ENCODE measurements around the gene CXCL16. TPM values are rescaled to one million over a fixed set of nuclear protein-coding genes. Genes with fewer than 3 reads are reported as not detected.
"Not testable (repeated sequence)": the region's sequence is repeated elsewhere in the genome, so short reads cannot be mapped to it uniquely, and the experiment has no call there.

CXCL16 gene
- total and polyA plus RNA-seq, 2 donors (not counting 1 experiment from before 2014, with no cell fraction given): 0.83 to 2.0 TPM

DNA sequence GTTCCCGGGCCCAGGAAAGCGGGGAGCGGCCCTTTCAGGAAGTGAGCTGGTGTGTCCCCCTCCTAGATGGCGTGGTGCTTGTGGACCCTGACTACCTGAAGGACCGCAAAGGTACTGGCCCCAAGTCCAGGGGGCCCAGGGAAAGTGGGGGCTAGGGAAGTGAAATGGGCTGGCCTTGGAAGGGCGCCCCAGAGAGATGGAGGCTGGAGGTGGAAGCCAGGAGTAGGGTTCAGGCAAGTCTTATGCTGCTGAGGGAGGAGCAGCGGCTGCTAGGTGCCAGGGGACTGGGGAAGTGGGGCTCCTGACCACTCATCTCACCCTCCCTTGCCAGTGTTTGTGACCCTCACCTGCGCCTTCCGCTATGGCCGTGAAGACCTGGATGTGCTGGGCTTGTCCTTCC is 23.6 kb downstream of the CXCL16 start:
- no peaks in the 10 kb centered on the region for H3K27me3 ChIP-seq (ENCODE audit: control insufficient read depth, insufficient read depth, low read length)
- no peak overlapping the region for H3K4me3 ChIP-seq (replicated peaks in 1 of 4; ENCODE audit: control extremely low read depth in 1 of 4, insufficient read depth in 1 of 4, low read depth in 3 of 4, low read length in 4 of 4)

DNA sequence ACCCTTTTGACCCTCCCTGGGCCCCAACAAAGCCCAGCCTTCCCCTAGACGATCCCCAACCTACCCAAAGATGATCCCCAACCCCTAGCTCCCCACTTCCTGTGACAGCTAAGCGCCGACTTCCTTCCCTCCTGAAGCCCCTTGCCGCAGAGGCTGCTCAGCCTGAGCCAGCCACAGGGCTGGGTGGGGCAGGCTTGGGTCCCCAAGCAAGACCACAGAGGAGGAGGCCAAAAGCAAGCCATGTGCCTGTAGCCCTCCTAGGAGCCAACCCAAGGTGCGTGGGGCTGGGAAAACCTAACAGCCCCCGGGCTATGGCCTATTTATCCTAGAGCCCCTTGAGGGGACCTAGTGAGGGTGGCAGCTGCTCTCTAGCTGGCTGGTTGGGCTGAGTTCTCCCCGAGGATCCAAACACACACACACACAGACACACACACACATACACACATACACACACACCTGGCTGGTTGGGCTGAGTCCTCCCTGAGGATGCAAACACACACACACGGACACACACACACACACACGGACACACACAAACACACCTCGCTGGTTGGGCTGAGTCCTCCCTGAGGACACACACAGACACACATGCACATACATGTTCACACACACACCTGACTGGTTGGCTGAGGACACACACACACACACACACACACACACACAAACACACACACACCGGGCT is 24.5 kb downstream of the CXCL16 start:
- Histone ChIP-seq H3K4me2 (ENCODE audit: extremely low read depth, insufficient read depth, low read length) (no peak overlapping the region), H3K36me3 (ENCODE audit: control insufficient read depth, insufficient read depth, low read length) (no peaks in the 10 kb centered on the region), H3K4me3 (replicated peaks in 1 of 4; ENCODE audit: control extremely low read depth in 1 of 4, insufficient read depth in 1 of 4, low read depth in 3 of 4, low read length in 4 of 4) (no peak overlapping the region), H3K4me1 (ENCODE audit: control insufficient read depth, extremely low read depth, insufficient read depth, low read length) (peaks cover 5% of the 10 kb centered on the region), H3K27me3 (ENCODE audit: control insufficient read depth, insufficient read depth, low read length) (no peaks in the 10 kb centered on the region), H3K9ac (ENCODE audit: insufficient read depth, low read length) (no peak overlapping the region), H3K27ac (ENCODE audit: insufficient read depth, low read length) (no peak overlapping the region), H2AFZ (ENCODE audit: low read length) (no peak overlapping the region), H3K79me2 (ENCODE audit: control insufficient read depth, insufficient read depth, low read length) (no peaks in the 10 kb centered on the region), H3K9me3 (ENCODE audit: control insufficient read depth, insufficient read depth, low read depth, low read length) (no peaks in the 10 kb centered on the region), H4K20me1 (ENCODE audit: control insufficient read depth, extremely low read depth, insufficient read depth, low read length) (no peaks in the 10 kb centered on the region)
- TF ChIP-seq, protein P1, sequence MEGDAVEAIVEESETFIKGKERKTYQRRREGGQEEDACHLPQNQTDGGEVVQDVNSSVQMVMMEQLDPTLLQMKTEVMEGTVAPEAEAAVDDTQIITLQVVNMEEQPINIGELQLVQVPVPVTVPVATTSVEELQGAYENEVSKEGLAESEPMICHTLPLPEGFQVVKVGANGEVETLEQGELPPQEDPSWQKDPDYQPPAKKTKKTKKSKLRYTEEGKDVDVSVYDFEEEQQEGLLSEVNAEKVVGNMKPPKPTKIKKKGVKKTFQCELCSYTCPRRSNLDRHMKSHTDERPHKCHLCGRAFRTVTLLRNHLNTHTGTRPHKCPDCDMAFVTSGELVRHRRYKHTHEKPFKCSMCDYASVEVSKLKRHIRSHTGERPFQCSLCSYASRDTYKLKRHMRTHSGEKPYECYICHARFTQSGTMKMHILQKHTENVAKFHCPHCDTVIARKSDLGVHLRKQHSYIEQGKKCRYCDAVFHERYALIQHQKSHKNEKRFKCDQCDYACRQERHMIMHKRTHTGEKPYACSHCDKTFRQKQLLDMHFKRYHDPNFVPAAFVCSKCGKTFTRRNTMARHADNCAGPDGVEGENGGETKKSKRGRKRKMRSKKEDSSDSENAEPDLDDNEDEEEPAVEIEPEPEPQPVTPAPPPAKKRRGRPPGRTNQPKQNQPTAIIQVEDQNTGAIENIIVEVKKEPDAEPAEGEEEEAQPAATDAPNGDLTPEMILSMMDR (conservative IDR thresholded peaks at IDR 0.05 in 1 of 2, IDR thresholded peaks at IDR 0.05 in 1 of 2; ENCODE audit: low read depth in 1 of 2, low read length in 2 of 2): no peak
- no peak for TF ChIP-seq EZH2 (IDR thresholded peaks at IDR 0.05; ENCODE audit: low read length, missing control alignments)
- no peak for DNase-seq (ENCODE audit: low read depth in 2 of 2)

More for the DNA sequence above, 23.6 kb downstream of the CXCL16 start:
- no peak for TF ChIP-seq EZH2 (IDR thresholded peaks at IDR 0.05; ENCODE audit: low read length, missing control alignments)
- TF ChIP-seq, protein P1 (conservative IDR thresholded peaks at IDR 0.05 in 1 of 2, IDR thresholded peaks at IDR 0.05 in 1 of 2; ENCODE audit: low read depth in 1 of 2, low read length in 2 of 2): no peak
- Histone ChIP-seq H3K27ac (ENCODE audit: insufficient read depth, low read length) (no peak overlapping the region), H3K9ac (ENCODE audit: insufficient read depth, low read length) (no peak overlapping the region), H2AFZ (ENCODE audit: low read length) (no peak overlapping the region), H3K4me2 (ENCODE audit: extremely low read depth, insufficient read depth, low read length) (no peak overlapping the region), H3K79me2 (ENCODE audit: control insufficient read depth, insufficient read depth, low read length) (no peaks in the 10 kb centered on the region), H3K9me3 (ENCODE audit: control insufficient read depth, insufficient read depth, low read depth, low read length) (no peaks in the 10 kb centered on the region), H3K4me1 (ENCODE audit: control insufficient read depth, extremely low read depth, insufficient read depth, low read length) (peaks cover under 1% of the 10 kb centered on the region), H4K20me1 (ENCODE audit: control insufficient read depth, extremely low read depth, insufficient read depth, low read length) (no peaks in the 10 kb centered on the region), H3K36me3 (ENCODE audit: control insufficient read depth, insufficient read depth, low read length) (no peaks in the 10 kb centered on the region)
- DNase-seq (ENCODE audit: low read depth in 2 of 2): no peak

DNA sequence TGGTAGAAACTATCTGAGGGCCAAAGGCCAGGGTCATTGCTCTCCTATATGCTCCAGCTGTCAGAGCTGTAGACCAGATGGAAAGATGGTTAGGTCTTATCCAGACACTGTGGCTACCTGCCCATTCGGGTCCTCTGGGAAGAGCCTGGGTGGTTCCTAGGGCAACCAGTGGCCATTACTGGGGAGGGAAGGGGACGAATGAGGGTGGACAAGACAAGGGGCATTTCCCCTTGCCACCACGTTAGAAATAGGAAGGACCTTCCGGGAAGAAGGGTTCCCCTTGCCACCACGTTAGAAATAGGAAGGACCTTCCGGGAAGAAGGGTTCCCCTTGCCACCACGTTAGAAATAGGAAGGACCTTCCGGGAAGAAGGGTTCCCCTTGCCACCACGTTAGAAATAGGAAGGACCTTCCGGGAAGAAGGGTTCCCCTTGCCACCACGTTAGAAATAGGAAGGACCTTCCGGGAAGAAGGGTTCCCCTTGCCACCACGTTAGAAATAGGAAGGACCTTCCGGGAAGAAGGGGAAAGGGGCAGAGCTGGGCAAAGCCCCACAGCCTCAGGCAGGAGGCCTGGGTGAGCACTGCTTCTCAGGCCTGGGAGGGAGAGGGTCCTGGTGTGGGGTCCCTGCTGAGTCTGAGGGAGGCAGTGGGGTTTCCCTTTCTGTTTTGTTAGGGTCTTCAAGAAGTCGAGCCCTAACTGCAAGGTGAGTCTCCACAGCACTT is 25.2 kb downstream of the CXCL16 start:
- H3K9me3 ChIP-seq (ENCODE audit: control insufficient read depth, insufficient read depth, low read depth, low read length); H3K4me3 ChIP-seq (replicated peaks in 1 of 4; ENCODE audit: control extremely low read depth in 1 of 4, insufficient read depth in 1 of 4, low read depth in 3 of 4, low read length in 4 of 4); H3K9ac ChIP-seq (ENCODE audit: insufficient read depth, low read length); DNase-seq (ENCODE audit: low read depth in 2 of 2); H2AFZ ChIP-seq (ENCODE audit: low read length); H3K4me2 ChIP-seq (ENCODE audit: extremely low read depth, insufficient read depth, low read length); H3K36me3 ChIP-seq (ENCODE audit: control insufficient read depth, insufficient read depth, low read length); H3K4me1 ChIP-seq (ENCODE audit: control insufficient read depth, extremely low read depth, insufficient read depth, low read length); H4K20me1 ChIP-seq (ENCODE audit: control insufficient read depth, extremely low read depth, insufficient read depth, low read length); H3K79me2 ChIP-seq (ENCODE audit: control insufficient read depth, insufficient read depth, low read length); H3K27me3 ChIP-seq (ENCODE audit: control insufficient read depth, insufficient read depth, low read length); H3K27ac ChIP-seq (ENCODE audit: insufficient read depth, low read length): not testable (repeated sequence)

Measured in fibroblast of lung (primary cell).